Dedifferentiated amniotic fluid mesenchymal stem cell (primary cell): Measurements from ENCODE around the gene TNFRSF4.
"Not testable (repeated sequence)": the region's sequence is repeated elsewhere in the genome, so short reads cannot be mapped to it uniquely, and the experiment has no call there.

Experiments used
- DNase-seq: peaks from one replicate; pipeline ENCODE4 v3.0.0-alpha.2; 2016; ENCODE audit errors: extremely low spot score

TNFRSF4 gene

GRCh38 chr1:1213345-1214265, at the start of gene TNFRSF4:
TNFRSF4 (minus strand) TSS chr1:1214153; CDS start chr1:1214127, 26 bp downstream.
- no peak for DNase-seq

GRCh38 chr1:1262758-1263157, 48.8 kb upstream of the TNFRSF4 start:
- no peak for DNase-seq

DNA sequence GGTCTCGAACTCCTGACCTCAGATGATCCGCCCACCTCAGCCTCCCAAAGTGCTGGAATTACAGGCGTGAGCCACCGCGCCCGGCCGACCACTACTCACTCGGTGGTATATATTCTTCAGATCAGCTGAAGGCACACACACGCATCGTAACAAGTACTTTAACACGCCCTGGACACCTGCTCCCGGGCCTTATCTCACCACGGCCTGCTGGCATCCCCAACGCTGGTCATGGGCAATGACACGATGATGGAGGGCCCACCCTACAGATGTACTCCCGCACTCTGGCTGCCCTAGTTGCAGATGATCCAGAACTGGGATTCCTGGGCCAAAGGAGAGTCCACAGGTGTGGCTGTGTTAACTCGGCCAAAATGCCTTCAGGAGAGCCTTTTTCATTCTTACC, 48.1 kb upstream of the TNFRSF4 start:
- DNase-seq = no peak

GRCh38 chr1:1260843-1261560, 47.0 kb upstream of the TNFRSF4 start:
- DNase-seq = no peak

GRCh38 chr1:1259951-1260600, 46.1 kb upstream of the TNFRSF4 start:
- no peak for DNase-seq

- no peak for DNase-seq
Observed at GRCh38 chr1:1259540-1259939, 45.6 kb upstream of the TNFRSF4 start.

DNA sequence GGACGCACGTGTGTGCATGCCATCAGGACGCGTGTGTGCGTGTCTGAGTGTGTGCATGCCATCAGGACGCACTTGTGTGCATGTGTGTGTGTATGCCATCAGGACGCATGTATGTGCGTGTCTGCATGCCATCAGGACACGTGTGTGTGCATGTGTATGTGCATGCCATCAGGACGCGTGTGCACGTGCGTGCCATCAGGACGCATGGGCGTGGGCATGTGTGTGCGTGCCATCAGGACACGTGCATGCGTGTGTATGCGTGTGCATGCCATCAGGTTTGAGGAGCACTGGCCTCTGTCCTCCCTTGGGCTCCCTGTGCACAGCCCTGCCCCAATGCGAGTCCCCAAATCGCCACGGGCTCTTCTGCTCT, 45.2 kb upstream of the TNFRSF4 start:
- no peak for DNase-seq

DNA sequence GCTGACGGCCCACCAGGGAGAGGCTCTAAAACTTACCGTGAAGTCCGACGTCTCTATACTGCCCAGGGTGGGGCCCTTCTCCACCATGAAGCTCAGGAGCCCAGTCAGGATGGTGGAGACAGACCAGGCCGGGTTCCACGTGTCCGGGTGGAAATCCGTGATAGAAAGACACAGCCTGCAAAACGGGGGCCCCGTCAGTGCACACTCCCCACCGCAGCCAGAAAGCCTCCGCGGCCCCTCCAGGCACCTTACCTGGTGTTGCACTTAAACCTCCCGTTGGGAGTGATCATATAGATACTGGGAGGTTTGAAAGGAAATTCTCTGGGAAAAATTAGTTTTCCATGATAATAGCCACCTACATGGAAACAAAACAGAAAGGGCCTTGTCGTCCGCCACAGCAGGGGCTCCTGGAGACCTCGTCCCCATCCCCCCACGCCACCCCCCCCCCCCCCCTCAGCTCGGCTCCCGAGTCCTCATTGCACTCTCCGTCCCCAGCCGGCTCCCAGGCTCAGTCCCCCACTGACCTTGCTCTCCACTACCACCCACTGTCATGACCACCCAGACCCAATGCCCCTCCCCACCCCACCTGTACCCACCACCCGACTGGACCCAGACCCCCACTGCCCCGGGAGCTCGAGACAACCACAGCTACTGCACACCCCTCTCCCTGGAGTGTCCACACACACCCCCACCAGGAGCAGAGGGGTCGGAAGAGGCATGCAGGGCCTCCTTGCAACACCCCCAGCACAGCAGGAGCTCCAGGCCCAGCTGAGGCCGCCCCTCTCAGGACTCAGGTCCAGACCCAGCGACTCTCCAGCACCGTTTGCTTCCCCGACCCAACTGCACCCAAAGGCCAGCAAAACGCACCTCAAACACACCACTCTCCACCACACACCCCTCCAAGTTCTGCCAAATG, 43.3 kb upstream of the TNFRSF4 start:
- no peak for DNase-seq

GRCh38 chr1:1255611-1256010, 41.7 kb upstream of the TNFRSF4 start:
- DNase-seq = no peak

GRCh38 chr1:1255078-1255477, 41.1 kb upstream of the TNFRSF4 start:
- no peak for DNase-seq

DNA sequence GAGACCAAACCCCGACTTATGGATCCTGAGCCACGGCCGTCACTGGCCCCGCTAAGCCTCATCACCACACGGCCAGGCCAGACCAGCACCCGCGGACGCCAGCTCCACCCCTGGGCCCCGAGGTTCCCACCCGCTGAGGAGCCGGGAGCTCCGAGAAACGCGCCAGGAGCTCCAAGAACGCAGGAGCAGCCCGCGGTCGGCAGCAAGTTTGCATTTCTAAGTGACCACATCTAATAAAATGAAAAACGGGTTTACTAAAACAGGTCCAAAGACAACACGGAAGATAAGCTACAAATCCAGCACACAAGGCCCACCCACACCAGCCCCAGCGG, 40.7 kb upstream of the TNFRSF4 start:
- no peak for DNase-seq

GRCh38 chr1:1253972-1254666, 40.2 kb upstream of the TNFRSF4 start:
- no peak for DNase-seq

DNA sequence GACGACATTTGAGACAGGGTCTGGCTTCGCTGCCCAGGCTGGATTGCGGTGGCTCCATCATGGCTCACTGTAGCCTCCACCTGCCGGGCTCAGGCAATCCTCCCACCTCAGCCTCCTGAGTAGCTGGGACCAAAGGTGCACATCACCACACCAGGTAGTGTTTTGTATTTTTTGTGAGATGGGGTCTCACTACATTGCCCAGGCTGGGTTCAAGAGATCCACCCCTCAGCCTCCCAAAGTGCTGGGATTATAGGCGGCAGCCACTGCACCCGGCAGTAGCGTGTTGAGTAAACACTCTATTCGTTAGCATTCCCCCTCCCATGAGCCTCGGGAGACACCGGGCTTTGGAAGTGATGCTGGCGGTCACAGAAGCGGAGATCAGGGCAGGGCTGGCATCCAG, 39.4 kb upstream of the TNFRSF4 start:
- DNase-seq = no peak

DNA sequence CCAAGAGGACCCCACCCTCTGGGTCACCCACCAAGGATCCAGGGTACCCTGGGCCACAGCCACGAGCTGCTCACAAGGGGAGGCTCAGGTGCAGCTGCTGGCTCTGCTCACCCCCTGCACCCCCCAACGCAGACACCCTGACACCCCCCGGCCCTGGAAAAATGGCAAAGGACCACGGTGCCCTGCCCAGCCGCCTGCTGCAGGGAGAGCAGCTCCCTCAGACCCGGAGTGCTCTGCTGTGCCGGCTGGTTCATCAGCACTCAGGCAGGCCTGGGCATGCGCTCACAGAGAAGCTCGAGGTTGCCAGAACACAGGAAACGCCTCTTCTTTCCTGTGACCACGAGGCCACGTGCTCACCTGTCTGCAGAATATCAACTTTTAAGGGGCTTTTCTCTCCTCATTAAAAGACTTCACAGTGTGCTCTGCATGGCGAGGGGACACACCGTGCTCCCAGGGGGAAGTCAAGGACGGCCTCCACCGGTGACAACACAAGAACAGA, 36.9 kb upstream of the TNFRSF4 start:
- DNase-seq = no peak

DNA sequence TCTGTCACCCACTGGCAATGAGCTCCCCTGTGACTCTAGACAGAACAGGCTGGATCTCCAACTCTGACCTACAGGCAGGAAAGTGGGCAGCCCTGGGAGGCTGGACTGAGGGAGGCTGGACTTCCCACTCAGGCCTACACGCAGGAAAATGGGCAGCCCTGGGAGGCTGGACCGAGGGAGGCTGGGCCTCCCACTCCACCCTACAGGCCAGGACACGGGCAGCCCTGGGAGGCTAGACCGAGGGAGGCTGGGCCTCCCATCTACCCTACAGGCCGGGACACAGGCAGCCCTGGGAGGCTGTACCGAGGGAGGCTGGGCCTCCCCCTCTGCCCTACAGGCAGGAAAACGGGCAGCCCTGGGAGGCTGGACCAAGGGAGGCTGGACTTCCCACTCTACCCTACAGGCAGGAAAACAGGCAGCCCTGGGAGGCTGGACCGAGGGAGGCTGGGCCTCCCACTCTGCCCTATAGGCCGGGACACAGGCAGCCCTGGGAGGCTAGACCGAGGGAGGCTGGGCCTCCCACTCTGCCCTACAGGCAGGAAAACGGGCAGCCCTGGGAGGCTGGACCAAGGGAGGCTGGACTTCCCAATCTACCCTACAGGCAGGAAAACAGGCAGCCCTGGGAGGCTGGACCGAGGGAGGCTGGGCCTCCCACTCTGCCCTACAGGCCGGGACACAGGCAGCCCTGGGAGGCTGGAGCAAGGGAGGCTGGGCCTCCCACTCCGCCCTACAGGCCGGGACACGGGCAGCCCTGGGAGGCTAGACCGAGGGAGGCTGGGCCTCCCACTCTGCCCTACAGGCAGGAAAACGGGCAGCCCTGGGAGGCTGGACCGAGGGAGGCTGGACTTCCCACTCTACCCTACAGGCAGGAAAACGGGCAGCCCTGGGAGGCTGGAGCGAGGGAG, 34.3 kb upstream of the TNFRSF4 start:
- not testable (repeated sequence) for DNase-seq

DNA sequence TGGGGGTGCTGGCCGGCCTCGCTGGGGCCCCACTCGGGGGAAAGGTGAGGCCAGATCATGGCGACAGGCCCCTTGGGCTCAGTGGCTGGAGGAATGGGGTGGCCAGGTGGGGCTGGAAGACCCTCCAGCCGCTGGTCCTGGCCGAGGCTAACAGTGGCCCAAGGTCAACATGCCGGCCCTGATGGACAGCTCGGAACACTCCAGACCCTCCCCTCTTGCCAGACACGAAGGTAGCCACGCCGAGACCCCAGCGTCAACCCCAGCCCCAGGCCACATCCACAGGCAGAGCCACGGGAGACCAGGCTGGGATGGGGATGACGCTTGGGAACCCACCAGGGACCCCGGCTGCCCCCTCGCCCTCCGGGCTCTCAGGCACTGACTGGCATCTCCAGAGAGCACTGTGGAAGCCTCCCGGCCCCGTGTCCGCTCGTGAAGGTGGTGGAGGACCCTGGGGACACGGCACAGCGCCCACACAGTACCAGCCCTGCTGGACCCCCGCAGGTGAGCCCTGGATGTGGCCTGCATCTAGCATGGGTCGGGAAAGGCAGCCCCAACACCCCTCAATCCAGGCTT, 33.5 kb upstream of the TNFRSF4 start:
- no peak for DNase-seq

DNA sequence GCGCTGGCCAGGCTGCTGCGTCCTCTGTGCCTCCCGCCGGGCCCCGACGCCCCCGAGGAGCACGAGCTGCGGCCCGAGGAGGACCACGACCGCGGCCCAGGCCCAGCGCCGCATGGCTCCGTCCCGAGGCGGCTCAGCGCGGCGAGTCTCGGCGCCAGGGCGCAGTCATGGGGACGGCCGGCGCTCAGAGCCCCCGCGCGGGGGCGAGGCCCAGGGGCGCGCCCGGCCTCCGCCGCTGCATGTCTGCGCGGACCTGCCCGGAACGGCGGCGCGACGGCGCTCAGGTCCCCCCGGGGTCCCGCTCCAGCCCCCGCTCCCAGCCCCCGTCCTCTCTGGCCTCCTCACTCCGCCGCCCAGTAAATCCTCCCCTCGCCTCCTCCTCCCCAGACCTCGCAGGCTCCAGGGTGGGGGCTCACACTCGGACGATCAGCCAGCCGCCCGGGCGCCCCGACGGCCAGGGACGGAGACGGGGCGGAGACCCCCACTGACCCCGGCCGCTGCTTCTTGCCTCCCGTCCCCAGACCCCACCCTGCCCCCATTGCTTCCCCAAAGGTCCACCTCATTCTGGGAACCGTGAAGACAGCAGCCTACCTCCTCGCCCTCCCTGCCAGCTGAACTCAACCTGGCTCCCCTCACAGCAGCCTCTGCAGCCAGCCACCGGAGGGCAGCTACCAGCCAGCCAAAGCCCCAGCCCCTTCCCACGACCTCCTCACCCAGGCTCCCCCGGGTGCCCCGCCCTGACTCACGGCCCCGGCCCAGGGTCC, 32.8 kb upstream of the TNFRSF4 start, which contains the start of gene C1QTNF12:
C1QTNF12 (minus strand) TSS at position 146 of the 764 bp plus-strand sequence; CDS start at position 114, 32 bp downstream.
- DNase-seq = no peak

- DNase-seq = no peak
Observed at GRCh38 chr1:1245817-1246576, 32.0 kb upstream of the TNFRSF4 start.
